ENCODE measurements around the gene IL22RA2.

The IL22RA2 gene

GRCh38 chr6:137097526-137097925 lies 75.9 kb downstream of the IL22RA2 start:
- in situ Hi-C loops (cut with MboI; ENCODE audit: low sequenced_read_pairs): no loop called here

GRCh38 chr6:137097057-137097456 lies 76.4 kb downstream of the IL22RA2 start:
- in situ Hi-C loops (cut with MboI; ENCODE audit: low sequenced_read_pairs): no loop called here

- in situ Hi-C loops (cut with MboI; ENCODE audit: low sequenced_read_pairs): no loop called here
Measured at GRCh38 chr6:137095651-137096238, 77.7 kb downstream of the IL22RA2 start.

- in situ Hi-C loops (cut with MboI; ENCODE audit: low sequenced_read_pairs): no loop called here
Measured at GRCh38 chr6:137095093-137095492, 78.4 kb downstream of the IL22RA2 start.

GRCh38 chr6:137094411-137095008 lies 78.9 kb downstream of the IL22RA2 start:
- in situ Hi-C loops (cut with MboI; ENCODE audit: low sequenced_read_pairs): no loop called here
